HepG2 (cell line): Measurements from ENCODE around the gene KCNQ1OT1.

ENCODE experiments used
- ASH2L ChIP-seq: fragments of 300-600, 200-600 bp; sonication (generic); IDR thresholded peaks from 2 replicates; pipeline ENCODE4 v1.7.0; 2017; ENCODE audit warnings: low read depth, mild to moderate bottlenecking, moderate library complexity, mixed read lengths, low read length; ENCODE audit not compliant: insufficient read length
- CTCF ChIP-seq: sonication (generic); formaldehyde crosslinking; IDR thresholded peaks from 2 replicates; pipeline ENCODE4 v1.5.0; 2020; ENCODE audit warnings: mild to moderate bottlenecking, missing genetic modification reagents, moderate library complexity
- KAT2B ChIP-seq: fragments of 150-350 bp; IDR thresholded peaks from 2 replicates; pipeline ENCODE4 v1.6.1; 2014; ENCODE audit warnings: low read depth, low read length, borderline replicate concordance
- KAT7 ChIP-seq: IDR thresholded peaks from 2 replicates; pipeline ENCODE4 v1.6.1; 2018; ENCODE audit warnings: borderline replicate concordance, missing compliant biosample characterization
- YY1 ChIP-seq: IDR thresholded peaks from 2 replicates; pipeline ENCODE4 v1.6.1; 2011; ENCODE audit warnings: low read length, low read depth, moderate library complexity, mild to moderate bottlenecking; ENCODE audit not compliant: insufficient read depth, insufficient replicate concordance
- ZNF12 ChIP-seq: sonication (generic); formaldehyde crosslinking; IDR thresholded peaks from 2 replicates; pipeline ENCODE4 v1.5.0; 2020; ENCODE audit warnings: missing genetic modification reagents

GRCh38 chr11:2595204-2595603 lies 104.6 kb downstream of the KCNQ1OT1 start:
- TF ChIP-seq ZNF12 (CRISPR knock-in tag) = no peak
- TF ChIP-seq KAT2B = no peak
- TF ChIP-seq KAT7 = no peak
- TF ChIP-seq CTCF = no peak
- TF ChIP-seq YY1 = no peak
- TF ChIP-seq ASH2L = no peak
